COLO829 (cell line): ENCODE measurements around the gene DCTN2.
"Not testable (repeated sequence)": the region's sequence is repeated elsewhere in the genome, so short reads cannot be mapped to it uniquely, and the experiment has no call there.

Experiments
- DNase-seq: peaks from one replicate; pipeline ENCODE4 v3.0.0; 2012; ENCODE audit warnings: low spot score

The DCTN2 gene

DNA sequence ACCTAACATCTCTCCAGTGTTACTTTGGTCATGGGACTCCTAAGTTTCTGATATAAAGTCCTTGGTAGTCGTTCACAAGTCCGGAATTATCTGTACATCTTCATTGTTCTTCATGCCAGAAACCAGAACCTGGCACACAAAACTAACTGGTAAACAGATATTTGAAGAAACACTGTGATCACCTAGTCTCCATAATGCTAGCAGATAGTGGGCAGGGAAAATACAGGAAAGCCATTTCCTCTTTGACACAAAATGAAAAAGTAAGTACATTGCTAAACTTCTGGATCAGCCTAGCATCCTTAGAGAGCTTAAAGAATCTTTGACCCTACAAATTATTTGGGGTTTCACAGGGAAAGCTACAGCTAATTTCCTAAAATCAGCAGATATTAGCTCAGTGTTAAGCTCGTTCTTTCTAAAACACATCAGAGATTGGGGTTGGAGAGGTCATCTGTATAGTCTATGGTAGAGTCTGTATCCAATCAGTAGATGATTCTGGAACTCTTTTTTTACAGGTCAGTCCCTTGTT lies 31.5 kb downstream of the DCTN2 start:
- no peak for DNase-seq

DNA sequence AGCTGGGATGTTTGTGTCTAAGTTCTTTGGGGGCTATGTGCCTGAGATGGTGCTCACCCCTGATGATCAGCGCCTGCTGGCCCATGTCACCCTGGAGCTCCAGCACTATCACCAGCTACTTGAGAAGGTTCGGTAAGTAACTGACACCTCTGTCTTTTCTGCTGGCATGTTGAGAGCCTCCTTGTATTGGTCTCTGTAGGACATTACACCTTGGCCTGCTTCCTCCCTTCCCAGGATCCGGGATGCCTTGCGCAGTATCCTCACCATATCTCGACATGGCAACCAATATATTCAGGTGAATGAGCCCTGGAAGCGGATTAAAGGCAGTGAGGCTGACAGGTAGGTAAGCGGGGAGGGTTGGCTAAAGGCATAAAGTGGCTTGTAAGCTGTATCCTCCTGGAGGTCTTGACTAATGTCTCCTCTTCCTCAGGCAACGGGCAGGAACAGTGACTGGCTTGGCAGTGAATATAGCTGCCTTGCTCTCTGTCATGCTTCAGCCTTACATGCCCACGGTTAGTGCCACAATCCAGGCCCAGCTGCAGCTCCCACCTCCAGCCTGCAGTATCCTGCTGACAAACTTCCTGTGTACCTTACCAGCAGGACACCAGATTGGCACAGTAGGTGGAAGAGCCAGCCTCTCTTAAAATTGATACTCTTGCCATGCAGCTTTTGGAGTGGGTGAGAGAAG lies 32.1 kb downstream of the DCTN2 start:
- no peak for DNase-seq

DNA sequence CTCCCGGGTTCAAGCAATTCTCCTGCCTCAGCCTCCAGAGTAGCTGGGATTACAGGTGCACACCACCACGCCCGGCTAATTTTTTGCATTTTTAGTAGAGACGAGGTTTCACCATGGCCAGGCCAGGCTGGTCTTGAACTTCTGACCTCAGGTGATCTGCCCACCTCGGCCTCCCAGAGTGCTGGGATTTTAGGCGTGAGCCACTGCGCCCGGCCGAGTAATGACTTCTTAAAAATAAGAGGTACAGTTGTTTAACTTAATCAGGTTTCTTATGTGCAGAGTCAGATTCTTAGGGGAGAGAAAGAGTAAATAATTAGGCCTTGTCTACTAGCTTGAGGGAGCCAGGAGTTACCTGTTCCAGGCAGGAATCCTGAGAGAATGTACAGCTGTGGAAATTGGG lies 32.7 kb downstream of the DCTN2 start:
- DNase-seq = not testable (repeated sequence)

DNA sequence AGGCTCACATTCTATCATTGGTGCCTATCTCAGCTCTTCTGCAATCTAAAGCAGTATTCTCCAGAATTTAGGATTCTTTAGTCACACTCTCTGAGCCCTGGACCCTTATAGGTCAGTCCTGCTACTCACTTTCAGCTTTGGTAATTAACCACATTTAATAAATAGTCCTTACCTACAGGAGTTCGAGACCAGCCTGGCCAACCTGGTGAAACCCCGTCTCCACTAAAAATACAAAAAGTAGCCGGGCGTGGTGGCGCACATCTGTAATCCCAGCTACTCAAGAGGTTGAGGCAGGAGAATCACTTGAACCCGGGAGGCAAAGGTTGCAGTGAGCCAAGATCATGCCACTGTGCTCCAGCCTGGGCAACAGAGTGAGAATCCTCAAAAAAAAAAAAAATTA lies 33.3 kb downstream of the DCTN2 start:
- not testable (repeated sequence) for DNase-seq

DNA sequence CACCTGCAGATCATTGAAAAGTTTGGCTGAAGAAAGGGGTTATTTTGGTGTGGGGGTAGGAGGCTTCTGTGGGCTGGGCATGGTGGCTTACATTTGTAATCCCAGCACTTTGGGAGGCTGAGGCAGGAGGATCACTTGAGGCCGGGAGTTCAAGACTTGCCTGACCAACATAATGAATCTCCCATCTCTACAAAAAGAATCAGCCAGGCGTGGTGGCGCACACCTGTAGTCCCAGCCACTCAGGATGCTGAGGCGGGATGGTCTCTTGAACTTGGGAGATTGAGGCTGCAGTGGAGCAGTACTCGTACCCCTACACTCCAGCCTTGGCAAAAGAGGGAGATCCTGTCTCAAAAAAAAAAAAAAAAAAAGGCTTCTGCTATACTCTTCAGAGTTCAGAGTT lies 33.7 kb downstream of the DCTN2 start:
- no peak for DNase-seq

DNA sequence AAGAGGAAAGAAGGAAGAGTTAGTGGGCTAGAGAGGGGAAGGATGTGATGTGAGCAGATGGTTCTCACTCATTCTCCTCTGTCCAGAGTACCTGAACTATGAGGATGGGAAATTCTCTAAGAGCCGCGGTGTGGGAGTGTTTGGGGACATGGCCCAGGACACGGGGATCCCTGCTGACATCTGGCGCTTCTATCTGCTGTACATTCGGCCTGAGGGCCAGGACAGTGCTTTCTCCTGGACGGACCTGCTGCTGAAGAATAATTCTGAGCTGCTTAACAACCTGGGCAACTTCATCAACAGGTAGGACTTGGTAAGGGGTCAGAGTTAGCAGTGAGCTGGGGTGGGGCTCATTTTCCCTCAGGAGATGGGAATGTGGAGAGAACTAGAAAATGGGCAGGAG lies 34.3 kb downstream of the DCTN2 start:
- DNase-seq = no peak

DNA sequence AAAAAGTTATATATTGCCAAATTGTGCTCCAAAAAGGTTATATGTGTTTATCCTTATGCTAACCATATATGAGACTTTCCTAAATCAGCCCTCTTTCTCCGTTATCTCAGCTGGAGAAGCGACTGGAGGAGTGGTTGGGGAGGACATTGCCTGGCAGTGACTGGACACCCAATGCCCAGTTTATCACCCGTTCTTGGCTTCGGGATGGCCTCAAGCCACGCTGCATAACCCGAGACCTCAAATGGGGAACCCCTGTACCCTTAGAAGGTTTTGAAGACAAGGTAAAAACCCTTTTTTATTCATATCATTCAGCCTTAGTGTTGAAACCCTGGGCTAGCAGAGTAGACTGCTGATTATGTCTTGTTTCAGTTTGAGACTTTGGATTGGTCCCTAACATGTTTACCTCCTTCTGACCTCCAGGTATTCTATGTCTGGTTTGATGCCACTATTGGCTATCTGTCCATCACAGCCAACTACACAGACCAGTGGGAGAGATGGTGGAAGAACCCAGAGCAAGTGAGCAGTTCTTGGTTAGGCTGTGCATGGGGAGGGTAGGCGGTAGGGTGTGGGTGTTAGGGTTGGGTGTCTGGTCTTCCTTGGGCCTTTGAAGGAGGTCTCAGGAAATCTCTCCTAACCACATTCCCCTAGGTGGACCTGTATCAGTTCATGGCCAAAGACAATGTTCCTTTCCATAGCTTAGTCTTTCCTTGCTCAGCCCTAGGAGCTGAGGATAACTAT lies 35.2 kb downstream of the DCTN2 start:
- no peak for DNase-seq

GRCh38 chr12:57511161-57511560 lies 35.8 kb downstream of the DCTN2 start:
- DNase-seq = no peak

- not testable (repeated sequence) for DNase-seq
Observed at GRCh38 chr12:57507796-57508195, 39.2 kb downstream of the DCTN2 start.

- not testable (repeated sequence) for DNase-seq
Observed at GRCh38 chr12:57506541-57506940, 40.5 kb downstream of the DCTN2 start.

DNA sequence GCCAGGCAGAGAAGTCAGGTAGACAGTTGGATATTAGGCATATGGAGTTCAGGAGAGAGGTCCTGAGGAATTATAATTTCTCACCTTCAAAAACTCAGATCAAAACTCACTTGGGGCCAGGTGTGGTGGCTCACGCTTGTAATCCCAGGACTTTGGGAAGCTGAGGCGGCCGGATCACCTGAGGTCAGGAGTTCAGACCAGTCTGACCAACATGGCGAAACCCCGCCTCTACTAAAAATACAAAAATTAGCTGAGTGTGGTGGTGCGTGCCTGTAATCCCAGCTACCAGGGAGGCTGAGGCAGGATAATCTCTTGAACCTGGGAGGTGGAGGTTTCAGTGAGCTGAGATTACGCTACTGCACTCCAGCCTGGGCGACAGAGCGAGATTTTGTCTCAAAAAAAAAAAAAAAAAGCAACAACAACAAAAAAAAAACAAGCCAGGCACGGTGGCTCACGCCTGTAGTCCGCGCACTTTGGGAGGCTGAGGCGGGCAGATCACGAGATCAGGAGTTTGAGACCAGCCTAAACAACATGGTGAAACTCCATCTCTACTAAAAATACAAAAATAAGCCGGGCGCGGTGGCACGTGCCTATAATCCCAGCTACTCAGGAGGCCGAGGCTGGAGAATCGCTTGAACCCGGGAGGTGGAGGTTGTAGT lies 44.6 kb downstream of the DCTN2 start:
- DNase-seq = not testable (repeated sequence)

DNA sequence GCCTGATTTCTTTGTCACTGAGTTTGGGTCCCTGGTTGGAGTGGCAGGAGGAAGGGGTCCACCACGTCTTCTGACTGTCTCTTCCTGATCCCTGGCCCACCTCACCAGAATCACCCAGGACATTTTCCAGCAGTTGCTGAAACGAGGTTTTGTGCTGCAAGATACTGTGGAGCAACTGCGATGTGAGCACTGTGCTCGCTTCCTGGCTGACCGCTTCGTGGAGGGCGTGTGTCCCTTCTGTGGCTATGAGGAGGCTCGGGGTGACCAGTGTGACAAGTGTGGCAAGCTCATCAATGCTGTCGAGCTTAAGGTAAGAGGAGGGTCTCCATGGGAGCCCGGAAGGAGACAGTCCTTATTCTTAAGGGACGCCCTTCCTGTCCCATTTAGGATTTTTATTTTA lies 46.8 kb downstream of the DCTN2 start:
- no peak for DNase-seq

- DNase-seq = no peak
Observed at GRCh38 chr12:57498571-57498970, 48.4 kb downstream of the DCTN2 start.

DNA sequence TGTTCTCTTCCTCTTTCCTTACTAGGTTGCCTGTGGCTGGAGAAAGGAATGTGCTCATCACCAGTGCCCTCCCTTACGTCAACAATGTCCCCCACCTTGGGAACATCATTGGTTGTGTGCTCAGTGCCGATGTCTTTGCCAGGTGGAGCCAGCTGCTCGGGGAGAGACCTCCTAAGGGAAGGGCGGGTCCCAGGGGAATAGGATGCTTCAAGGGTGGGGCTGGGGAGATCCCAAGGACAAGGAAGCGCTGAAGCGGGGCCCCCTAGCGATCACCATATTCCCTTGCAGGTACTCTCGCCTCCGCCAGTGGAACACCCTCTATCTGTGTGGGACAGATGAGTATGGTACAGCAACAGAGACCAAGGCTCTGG lies 48.9 kb downstream of the DCTN2 start:
- DNase-seq = no peak

GRCh38 chr12:57497223-57498131 lies 49.5 kb downstream of the DCTN2 start:
- DNase-seq = no peak

GRCh38 chr12:57496822-57497221 lies 50.2 kb downstream of the DCTN2 start:
- DNase-seq = no peak

DNA sequence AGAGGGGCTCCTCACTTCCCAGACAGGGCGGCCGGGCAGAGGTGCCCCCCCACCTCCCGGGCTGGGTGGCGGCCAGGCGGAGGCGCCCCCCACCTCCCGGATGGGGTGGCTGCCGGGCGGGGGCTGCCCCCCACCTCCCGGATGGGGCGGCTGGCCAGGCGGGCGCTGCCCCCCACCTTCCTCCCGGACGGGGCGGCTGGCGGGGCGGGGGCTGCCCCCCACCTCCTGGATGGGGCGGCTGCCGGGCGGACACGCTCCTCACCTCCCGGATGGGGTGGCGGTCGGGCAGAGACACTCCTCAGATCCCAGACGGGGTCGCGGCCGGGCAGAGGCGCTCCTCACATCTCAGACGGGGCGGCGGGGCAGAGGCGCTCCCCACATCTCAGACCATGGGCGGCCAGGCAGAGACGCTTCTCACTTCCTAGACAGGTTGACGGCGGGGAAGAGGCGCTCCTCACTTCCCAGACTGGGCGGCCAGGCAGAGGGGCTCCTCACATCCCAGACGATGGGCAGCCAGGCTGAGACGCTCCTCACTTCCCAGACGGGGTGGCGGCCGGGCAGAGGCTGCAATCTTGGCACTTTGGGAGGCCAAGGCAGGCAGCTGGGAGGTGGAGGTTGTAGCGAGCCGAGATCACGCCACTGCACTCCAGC lies 51.8 kb downstream of the DCTN2 start:
- DNase-seq = not testable (repeated sequence)

- no peak for DNase-seq
Observed at GRCh38 chr12:57491393-57492280, 55.4 kb downstream of the DCTN2 start.

DNA sequence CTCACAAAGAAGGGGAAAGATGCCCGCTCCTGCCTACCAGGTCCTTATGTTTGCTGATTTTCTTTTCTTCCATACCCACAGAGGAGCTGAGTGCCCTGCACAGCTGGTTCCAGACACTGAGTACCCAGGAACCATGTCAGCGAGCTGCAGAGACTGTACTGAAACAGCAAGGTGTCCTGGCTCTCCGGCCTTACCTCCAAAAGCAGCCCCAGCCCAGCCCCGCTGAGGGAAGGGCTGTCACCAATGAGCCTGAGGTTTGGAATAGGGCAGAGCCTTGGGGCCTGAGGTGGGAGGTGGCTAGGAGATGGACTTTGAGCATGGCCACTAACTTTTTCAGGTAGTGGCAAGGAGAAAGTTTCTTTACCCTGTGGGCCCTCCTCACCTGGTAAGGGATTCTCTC lies 56.9 kb downstream of the DCTN2 start:
- DNase-seq = no peak

DNA sequence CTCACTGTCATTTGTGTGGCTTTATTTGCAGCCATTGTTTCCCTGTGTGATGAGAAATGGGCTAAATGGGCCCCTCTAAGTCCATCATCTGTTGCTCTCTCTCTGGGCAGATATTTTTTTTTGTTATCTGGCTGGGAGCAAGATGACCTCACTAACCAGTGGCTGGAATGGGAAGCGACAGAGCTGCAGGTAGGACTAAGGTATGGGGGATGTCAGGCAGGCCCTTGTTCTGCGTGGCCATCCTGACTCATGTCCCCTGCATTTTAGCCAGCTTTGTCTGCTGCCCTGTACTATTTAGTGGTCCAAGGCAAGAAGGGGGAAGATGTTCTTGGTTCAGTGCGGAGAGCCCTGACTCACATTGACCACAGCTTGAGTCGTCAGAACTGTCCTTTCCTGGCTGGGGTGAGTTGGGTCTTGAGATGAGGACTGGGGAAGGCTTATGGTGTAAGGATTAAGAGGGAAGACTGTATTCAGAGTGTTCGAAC lies 57.8 kb downstream of the DCTN2 start:
- no peak for DNase-seq
